A673 (cell line): ENCODE data around the gene ST7L. TPM values are rescaled to one million over a fixed set of nuclear protein-coding genes. Genes with fewer than 3 reads are reported as not detected.

Experiments
- BruUV-seq: library from RNA; stranded (reverse); fragments of 400-500 nt; replicated peaks from 2 replicates; lab custom pipeline; 2021; lab: Mats Ljungman, UMichigan
- CTCF ChIA-PET: fragments of 300-600 bp; sonication (Branson Sonifier 250); formaldehyde crosslinking; loops from one replicate; lab custom pipeline; 2022; ENCODE audit warnings: antibody characterized with exemption; lab: Charles Lee
- POLR2A ChIA-PET: fragments of 300-600 bp; sonication (Branson Sonifier 250); formaldehyde crosslinking; loops from one replicate; lab custom pipeline; 2022; ENCODE audit warnings: antibody characterized with exemption; ENCODE audit not compliant: low non-redundant PET; lab: Charles Lee
- DNase-seq: peaks from one replicate; pipeline ENCODE4 v3.0.0-alpha.2; 2015; ENCODE audit warnings: low spot score
- H3K27ac ChIP-seq: fragments of 200-600 bp; sonication (generic); 2 replicates; pipeline ENCODE4 v1.5.1; 2016; ENCODE audit warnings: mixed run types, low read depth, mild to moderate bottlenecking, mixed read lengths, antibody characterized with exemption, low read length; ENCODE audit not compliant: poor library complexity, severe bottlenecking
- H3K27me3 ChIP-seq: fragments of 200-600 bp; sonication (generic); replicated peaks from 2 replicates; pipeline ENCODE4 v1.6.1; 2017; ENCODE audit warnings: mixed run types, low read depth, mild to moderate bottlenecking, mixed read lengths, antibody characterized with exemption, low read length; ENCODE audit not compliant: insufficient read depth, poor library complexity
- H3K36me3 ChIP-seq: fragments of 200-600 bp; sonication (generic); 2 replicates; pipeline ENCODE4 v1.6.1; 2016; ENCODE audit warnings: mixed run types, mild to moderate bottlenecking, mixed read lengths, antibody characterized with exemption, low read length; ENCODE audit not compliant: insufficient read depth, poor library complexity, severe bottlenecking
- H3K4me1 ChIP-seq: fragments of 200-600 bp; sonication (generic); 2 replicates; pipeline ENCODE4 v1.6.1; 2017; ENCODE audit warnings: mixed run types, mild to moderate bottlenecking, mixed read lengths, antibody characterized with exemption, low read length; ENCODE audit not compliant: insufficient read depth, poor library complexity, severe bottlenecking
- H3K4me3 ChIP-seq: fragments of 200-600 bp; sonication (generic); 2 replicates; pipeline ENCODE4 v1.5.1; 2016; ENCODE audit warnings: low read depth, mixed run types, mild to moderate bottlenecking, mixed read lengths, low read length; ENCODE audit not compliant: poor library complexity, severe bottlenecking
- H3K9me3 ChIP-seq: fragments of 200-600 bp; sonication (generic); 2 replicates; pipeline ENCODE4 v1.6.1; 2016; ENCODE audit warnings: mixed run types, low read depth, mild to moderate bottlenecking, mixed read lengths, antibody characterized with exemption, low read length; ENCODE audit not compliant: poor library complexity, severe bottlenecking
- CTCF ChIP-seq: fragments of 300-800, 200-600 bp; sonication (generic); conservative IDR thresholded peaks from 2 replicates; pipeline ENCODE4 v1.5.1; 2017; ENCODE audit warnings: low read depth, mild to moderate bottlenecking, antibody characterized with exemption, low read length, moderate library complexity, mixed read lengths
- EZH2 ChIP-seq: fragments of 200-600 bp; sonication (generic); IDR thresholded peaks from 2 replicates; pipeline ENCODE4 v1.6.1; 2017; ENCODE audit warnings: borderline replicate concordance, low read depth, mild to moderate bottlenecking, mixed read lengths, antibody characterized with exemption, low read length; ENCODE audit not compliant: poor library complexity, severe bottlenecking
- intact Hi-C: fragments of 100-400 bp; cut with micrococcal nuclease; formaldehyde crosslinking; loops from one replicate; pipeline ENCODE4 v1.10.0; 2022; ENCODE audit not compliant: unreplicated experiment
- total RNA-seq: library from RNA; stranded (reverse); gene quantifications from 2 replicates; pipeline ENCODE4 v1.2.3, GENCODE V29; 2021

ST7L gene
- total RNA-seq, 1 experiment from 2014 or later: 29.6 TPM

- intact Hi-C loops: no loop called here
- no peaks in the 10 kb centered on the region for H3K4me1 ChIP-seq
- no TSS peak for BruUV-seq
- no peak for DNase-seq
- H3K9me3 ChIP-seq: no peaks in the 10 kb centered on the region
- POLR2A ChIA-PET: interaction anchor here (0.7 kb wide), 1 partner anchor 8 kb away, joined by 3 read pairs; no protein-coding TSS in a partner anchor
- H3K27ac ChIP-seq: no peak overlapping the region
- CTCF ChIA-PET: no interaction called here
- no peaks in the 10 kb centered on the region for H3K36me3 ChIP-seq
- TF ChIP-seq CTCF (no peak), EZH2 (no peak)
- H3K4me3 ChIP-seq: no peak overlapping the region
- H3K27me3 ChIP-seq: no peaks in the 10 kb centered on the region
These were observed 61.6 kb downstream of the ST7L start for GRCh38 chr1:112557385-112557784.

- Histone ChIP-seq H3K4me1 (no peaks in the 10 kb centered on the region), H3K27ac (no peak overlapping the region), H3K9me3 (no peaks in the 10 kb centered on the region), H3K4me3 (no peak overlapping the region), H3K36me3 (no peaks in the 10 kb centered on the region), H3K27me3 (no peaks in the 10 kb centered on the region)
- POLR2A ChIA-PET: no interaction called here
- no TSS peak for BruUV-seq
- CTCF ChIA-PET: no interaction called here
- DNase-seq: no peak
- intact Hi-C loops: no loop called here
- TF ChIP-seq EZH2: no peak
- TF ChIP-seq CTCF: no peak
These were observed 64.5 kb downstream of the ST7L start for GRCh38 chr1:112554411-112554810.

- no peaks in the 10 kb centered on the region for H3K4me1 ChIP-seq
- no peak for DNase-seq
- no peak overlapping the region for H3K27ac ChIP-seq
- H3K9me3 ChIP-seq: no peaks in the 10 kb centered on the region
- no peak overlapping the region for H3K4me3 ChIP-seq
- intact Hi-C loops: no loop called here
- no peaks in the 10 kb centered on the region for H3K36me3 ChIP-seq
- CTCF ChIA-PET: no interaction called here
- H3K27me3 ChIP-seq: no peaks in the 10 kb centered on the region
- POLR2A ChIA-PET: no interaction called here
- BruUV-seq: no TSS peak
- no peak for TF ChIP-seq CTCF
- TF ChIP-seq EZH2: no peak
These were observed 69.4 kb downstream of the ST7L start for GRCh38 chr1:112549590-112549989.
